NCI-H1436 (cell line): ENCODE results near the gene HAUS5.
A peak's percentile ranks its signal among the peaks of the same experiment; 100 is the strongest.
"Not testable (repeated sequence)": the region's sequence is repeated elsewhere in the genome, so short reads cannot be mapped to it uniquely, and the experiment has no call there.

Experiments used
- DNase-seq: peaks from one replicate; lab custom pipeline; 2025; lab: John Stamatoyannopoulos, UW

Gene HAUS5, protein sequence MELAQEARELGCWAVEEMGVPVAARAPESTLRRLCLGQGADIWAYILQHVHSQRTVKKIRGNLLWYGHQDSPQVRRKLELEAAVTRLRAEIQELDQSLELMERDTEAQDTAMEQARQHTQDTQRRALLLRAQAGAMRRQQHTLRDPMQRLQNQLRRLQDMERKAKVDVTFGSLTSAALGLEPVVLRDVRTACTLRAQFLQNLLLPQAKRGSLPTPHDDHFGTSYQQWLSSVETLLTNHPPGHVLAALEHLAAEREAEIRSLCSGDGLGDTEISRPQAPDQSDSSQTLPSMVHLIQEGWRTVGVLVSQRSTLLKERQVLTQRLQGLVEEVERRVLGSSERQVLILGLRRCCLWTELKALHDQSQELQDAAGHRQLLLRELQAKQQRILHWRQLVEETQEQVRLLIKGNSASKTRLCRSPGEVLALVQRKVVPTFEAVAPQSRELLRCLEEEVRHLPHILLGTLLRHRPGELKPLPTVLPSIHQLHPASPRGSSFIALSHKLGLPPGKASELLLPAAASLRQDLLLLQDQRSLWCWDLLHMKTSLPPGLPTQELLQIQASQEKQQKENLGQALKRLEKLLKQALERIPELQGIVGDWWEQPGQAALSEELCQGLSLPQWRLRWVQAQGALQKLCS

DNA sequence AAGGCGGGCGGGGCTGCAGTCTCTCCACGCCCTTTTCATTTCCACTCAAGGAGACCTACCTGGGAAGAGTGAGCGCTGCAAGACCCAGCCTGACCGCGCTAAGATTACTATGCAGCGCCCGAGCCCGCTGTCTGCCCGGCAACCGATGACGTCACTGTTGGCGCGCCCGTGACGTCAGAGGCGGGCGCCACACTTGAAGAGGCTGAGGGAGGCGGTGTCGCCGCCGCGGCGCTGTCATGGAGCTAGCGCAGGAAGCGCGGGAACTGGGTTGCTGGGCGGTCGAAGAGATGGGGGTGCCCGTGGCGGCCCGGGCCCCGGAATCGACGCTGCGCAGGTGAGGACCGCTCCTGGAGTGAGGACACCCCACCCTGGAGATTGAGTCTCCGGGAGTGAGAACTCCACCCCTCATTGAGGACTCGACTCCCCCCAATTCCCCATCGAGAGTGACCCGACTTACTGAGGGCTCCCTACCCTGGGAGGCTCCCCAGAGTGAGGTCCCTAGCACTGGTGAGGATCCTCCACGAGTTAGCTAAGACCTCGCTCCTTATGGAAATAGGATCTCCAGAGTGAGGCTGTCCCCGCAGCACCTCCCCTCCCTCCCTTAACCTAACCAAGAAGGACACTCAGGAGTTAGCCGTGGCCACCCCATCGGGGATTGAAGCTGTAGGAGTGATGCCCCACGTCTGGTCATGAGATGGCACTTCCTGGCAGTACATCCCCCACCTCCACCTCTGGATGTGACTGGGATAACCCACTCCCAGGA is at the start of gene HAUS5:
HAUS5 (plus strand) TSS at position 177 of the 763 bp plus-strand sequence; CDS start at position 237, 60 bp downstream.
- peak; percentile 90 for DNase-seq

DNA sequence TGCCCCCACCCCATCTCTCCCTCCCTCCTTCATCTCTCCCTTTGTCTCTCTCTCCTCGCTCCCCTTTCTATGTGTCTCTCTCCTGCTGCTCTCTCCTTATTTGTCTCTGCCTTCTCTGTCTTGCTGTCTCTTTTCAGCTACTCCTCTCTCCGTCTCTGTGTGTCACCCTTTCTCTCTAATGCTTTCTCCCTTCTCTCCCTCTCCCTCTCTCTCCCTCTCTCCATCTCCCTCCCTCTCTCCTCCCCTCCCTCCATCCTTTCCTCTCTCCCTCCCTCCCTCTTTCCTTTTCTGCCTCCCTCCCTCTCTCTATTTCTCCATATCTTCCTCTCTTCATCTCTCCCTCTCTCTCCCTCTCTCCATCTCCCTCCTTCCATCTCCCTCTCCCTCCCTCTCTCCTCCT is 49.8 kb upstream of the HAUS5 start:
- DNase-seq = no peak

DNA sequence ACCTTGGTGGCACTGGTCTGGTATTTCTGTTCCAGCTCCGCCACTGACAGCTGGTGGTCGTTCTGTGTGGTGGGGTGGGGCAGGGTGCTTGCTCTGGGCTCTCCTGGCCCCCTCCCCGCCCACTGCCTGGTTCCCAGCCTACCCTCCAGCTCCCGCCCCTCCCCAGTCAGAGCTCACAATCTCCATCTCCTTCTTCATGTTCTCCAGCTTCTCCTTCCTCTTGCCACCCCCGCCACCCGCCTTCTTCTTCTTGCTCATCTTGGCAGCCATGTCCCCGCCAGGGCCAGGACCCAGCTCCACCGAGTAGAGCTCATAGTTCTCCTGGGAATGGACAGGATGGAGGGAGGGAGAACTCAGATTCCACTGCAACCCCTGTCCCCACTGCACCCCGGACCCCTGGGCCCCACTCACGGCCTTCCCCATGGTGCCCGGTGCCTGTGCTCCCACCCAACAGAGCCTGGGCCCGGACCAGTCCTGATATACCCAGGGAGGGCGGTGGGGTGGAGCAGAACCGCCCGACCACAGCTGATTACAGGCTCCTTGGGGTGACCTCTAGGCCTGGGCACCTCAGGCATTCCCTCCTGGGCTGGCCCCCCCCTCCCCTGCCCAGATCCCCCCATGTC is 49.2 kb upstream of the HAUS5 start, which contains the start of gene ATP4A:
ATP4A (minus strand) TSS at position 452 of the 623 bp plus-strand sequence; CDS start at position 423, 29 bp downstream.
- no peak for DNase-seq

DNA sequence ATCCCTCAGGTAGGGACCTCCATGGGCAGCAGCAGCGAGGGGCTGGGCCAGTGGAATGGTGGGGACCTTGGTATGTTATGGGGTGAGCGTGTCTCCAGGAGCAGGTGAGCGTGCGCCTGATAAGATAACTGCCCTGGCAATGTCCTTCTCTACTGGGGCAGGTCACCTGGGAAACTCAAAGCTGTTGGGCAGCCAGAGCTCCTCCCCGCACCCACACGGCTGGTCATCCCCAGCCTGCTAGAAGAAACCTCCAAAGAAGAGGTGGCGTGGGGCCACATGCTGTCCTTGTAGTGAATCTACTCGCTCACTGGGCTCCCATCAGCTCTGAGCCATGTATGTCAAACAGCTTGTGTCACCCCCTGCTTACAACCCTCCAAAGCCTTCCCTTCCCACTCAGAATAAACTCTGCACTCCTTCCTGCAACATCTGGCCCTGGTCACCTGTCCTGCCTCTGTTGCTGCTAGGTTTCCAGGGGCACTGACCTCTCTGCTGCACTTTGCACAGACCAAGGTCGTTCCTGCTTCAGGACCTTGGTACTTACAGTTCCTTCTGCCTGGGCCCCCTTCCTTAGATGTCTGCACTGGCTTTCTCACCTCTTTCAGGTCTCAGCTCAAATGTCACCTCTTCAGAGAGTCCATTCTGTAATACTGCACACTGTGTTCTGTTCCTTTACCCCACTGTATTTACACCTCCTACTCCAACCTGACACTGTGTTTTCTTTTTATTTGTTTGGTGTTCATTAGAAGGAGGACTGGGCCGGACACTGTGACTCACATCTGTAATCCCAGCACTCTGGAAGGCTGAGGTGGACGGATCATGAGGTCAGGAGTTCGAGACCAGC is 47.3 kb upstream of the HAUS5 start:
- DNase-seq = no peak

DNA sequence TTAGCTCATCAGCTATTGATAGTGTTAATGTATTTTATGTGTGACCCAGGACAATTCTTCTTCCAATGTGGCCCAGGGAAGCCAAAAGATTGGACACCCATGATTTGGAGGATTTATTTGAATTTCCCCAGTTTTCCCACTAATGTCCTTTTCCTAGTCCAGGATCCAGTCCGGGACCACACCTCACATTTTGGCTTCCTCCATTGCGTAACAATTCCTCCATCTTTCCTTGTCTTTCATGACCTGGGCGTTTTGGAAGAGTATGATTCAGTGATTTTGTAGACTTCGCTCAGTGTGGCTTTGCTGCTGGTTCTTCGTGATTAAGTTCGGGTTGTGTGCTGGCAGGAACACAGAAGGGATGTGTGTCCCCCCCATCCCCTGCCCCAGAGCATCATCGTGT is 45.8 kb upstream of the HAUS5 start:
- no peak for DNase-seq

DNA sequence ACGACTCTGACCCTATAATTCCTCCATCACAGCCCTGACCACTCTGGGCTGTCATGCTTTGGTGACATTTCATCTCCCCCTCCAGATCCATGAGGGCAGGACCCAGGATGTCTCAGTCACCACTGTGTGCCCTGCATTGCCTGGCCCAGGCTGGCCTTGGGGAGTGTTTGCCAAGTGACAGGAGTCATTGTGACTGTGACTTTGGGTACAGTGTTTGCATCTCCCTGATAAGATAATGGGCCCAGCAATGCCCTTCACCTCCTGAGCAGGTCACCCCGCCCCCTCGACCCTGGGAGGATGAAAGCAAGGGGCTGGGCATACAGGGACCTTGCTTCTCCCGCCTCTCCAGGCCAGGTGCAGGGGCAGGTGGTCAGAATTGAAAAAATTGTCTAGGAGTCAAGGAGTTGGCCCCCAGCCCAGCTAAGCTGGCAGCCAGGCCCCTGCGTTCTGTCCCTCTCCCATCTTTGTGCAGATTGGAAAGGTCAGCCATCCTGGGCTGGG is 43.2 kb upstream of the HAUS5 start:
- no peak for DNase-seq

DNA sequence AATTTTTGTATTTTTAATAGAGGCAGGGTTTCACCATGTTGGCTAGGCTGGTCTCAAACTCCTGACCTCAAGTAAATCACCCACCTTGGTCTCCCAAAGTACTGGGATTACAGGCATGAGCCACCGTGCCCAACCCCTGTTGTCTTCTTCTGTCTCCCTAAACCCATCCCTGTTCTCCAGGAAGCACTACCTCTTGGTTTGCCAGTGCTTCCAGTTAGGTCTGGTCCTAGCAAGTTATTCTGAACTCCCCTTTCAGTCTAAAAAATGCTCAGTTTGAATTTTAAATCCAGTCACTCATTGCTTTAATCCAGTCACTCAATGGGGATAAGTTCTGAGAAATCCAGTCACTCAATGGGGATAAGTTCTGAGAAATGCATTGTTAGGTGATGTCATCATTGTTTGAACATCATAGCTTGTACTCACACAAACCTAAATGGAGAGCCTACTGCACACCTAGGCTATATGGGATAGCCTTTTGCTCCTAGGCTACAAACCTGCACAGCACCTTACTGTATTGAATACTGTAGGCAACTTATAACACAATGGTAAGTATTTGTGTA is 41.0 kb upstream of the HAUS5 start:
- no peak for DNase-seq

DNA sequence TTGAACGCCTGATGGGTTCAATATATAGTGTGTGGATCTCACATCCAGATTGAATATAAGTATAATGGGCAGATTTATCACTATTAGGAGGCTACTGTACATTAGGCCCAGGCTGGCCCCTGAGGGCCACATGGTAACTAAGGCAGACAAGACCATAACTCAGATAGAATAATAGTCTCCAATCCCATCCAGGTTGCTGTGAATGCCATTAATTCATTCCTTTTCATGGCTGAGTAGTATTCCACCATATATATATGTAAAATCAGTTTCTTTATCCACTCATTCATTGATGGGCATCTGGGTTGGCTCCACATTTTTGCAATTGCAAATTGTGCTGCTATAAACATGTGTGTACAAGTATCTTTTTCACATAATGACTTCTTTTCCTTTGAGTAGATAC is 34.6 kb upstream of the HAUS5 start:
- no peak for DNase-seq

DNA sequence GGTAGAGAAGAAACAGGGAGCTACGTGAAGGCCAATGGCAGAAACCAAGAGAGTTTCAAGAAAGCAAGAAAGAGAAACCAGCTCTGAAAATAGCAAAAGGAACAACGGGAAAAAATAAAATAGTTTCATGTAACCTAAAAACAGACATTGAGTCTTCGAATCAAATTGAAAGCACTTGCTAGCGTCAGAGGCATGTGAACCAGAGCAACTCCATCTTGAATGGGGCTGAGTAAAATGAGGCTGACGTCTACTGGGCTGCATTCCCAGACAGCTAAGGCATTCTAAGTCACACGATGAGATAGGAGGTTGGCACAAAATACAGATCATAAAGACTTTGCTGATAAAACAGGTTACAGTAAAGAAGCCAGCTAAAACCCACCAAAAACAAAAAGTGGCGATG is 33.8 kb upstream of the HAUS5 start:
- no peak for DNase-seq

DNA sequence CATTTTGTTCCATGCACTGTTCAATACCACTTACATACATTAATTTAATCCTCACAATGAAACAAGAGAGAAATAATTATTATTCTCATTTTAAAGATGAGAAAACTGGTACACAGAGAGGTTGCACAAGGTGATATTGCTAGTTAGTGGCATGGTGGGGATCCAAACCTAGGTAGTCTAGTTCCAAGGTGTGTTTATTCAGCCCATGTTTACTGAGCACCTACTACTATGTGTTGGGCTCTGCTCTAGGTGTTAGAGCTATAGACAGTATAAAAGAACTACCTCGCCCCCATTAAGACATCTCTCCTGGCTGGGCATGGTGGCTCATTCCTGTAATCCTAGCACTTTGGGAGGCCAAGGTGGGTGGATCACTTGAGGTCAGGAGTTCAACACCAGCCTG is 29.8 kb upstream of the HAUS5 start:
- no peak for DNase-seq

DNA sequence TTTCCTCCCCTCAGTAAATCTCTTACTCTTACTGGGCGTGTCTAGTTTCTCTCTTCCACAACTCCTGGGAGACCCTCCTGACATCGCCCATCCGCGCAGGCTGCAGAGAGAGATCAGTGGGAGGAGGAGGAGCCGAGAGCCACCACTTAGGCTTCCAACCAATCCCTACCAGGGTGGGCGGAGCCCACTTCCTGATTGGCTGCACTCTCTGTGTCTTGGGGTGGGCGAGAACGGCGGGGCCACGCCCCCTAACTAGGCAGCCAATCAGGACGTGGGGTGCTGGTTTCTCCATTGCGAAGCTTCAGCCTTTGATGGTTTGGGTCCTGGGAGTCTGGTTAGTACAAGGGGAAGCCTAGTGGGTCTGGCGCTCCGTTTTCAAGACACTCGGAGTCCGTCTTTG is 26.7 kb upstream of the HAUS5 start, which contains the start of gene PMIS2:
PMIS2 (plus strand) TSS at position 326 of the 400 bp plus-strand sequence. CDS start 87 bp downstream, outside the sequence.
- no peak for DNase-seq

DNA sequence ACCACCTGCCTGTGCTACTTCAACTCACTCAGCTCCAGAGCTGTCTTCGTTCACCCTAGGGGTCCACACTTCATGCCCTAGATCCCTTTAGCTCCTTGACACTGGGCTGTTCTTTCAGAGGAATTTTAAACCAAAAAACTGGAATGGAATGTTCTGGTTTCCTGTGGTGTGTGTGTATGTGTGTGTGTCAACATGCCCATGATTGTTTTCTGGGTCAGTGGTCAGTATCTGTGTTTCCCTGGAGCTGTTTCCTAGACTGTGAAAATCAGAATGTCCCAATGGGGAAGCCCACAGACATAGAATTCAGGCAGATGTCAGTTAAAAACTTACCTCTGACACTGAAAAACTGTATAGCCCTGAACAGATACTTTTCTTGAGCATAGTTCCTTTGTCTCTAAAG is 25.2 kb upstream of the HAUS5 start:
- DNase-seq = no peak

DNA sequence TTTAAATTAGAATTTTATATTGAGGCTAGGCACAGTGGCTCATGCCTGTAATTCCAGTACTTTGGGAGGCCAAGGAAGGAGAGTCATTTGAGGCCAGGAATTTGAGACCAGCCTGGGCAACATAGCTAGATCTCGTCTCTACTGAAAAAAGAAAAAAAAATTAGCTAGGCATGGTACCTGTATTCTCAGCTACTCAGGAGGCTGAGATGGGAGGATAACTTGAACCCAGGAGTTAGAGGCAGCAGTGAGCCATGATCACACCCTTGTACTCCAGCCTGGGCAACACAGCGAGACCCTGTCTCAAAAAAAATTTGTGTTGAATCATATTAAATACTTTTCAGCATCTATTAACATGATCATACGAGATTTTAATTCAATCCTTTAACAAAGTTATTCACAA is 21.7 kb upstream of the HAUS5 start:
- no peak for DNase-seq

DNA sequence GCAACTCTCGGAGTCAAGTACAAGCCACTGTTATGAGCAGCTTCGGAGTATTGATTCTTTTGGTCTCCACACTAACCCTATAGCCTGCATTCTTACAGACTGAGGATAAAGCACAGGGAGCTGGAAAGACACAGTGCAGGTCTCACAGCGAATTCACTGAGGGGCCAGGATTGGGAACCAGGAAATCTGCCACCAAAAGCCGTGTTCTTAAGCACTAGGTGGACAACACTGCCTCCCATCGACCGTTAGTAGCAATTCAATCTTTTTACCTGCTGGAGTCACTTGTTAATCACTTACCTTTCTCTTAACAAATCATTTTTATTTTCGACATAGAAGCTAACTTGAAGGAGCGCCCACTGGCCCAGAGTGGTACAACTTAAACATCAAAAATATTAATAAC is 20.3 kb upstream of the HAUS5 start:
- no peak for DNase-seq

DNA sequence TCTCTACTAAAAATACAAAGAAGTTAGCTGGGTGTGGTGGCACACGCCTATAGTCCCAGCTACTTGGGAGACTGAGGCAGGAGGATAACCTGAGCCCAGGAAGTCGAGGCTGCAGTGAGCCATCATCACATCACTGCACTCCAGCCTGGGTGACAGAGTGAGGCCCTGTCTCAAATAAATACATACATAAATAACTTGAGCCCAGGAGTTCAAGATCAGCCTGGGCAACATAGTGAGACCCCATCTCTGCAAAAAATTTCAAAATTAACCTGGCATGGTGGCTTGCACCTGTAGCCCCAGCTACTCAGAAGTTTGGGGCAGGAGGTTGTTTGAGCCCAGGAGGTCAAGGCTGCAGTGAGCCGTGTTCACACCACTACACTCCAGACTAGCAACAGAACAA is 17.5 kb upstream of the HAUS5 start:
- DNase-seq = not testable (repeated sequence)

DNA sequence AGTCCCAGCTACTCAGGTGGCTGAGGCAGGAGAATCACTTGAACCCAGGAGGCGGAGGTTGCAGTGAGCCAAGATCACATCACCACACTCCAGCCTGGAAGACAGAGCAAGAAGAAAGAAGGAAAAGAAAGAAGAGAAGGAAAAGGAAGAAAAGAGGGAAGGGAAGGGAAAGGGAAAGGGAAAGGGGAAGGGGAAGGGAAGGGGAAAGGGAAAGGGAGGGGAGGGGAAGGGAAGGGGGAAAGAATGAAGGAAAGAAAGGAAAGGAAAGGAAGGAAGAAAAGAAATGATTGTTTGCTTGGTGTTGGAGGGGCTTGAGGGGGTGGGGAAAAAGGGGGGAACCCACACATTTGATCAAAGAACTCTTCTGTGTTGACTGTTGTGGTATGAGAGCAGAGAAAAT is 16.6 kb upstream of the HAUS5 start:
- DNase-seq = no peak

DNA sequence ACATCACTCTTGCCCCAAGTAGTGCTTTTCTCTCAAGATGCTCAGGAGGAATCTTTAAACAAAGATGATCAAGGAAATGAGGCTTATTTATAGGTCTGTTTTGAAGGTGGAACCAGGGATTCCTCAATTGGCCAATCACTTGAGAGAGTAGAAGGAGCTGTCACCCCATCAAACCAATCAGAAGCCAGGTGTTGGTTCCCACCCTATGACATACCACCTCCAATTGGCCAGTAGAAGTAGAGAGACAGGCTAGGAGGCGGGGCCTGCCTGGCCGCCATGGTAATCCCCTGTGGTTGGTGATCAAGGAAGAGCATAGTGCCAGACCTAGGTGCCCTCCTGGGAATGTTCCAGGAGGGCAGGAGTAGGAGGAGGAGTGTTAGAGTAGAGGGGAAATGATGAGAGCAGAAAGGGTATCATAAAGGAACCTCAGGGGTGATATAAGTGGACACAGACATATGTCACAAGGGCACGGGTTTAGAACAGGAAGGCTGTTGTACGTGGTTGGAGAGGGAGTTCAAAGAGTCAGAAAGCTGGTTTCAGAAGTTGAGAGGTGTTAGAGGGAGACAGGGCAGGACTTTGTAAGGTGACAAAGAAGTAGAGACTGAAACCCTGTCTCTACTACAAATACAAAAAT is 16.1 kb upstream of the HAUS5 start:
- DNase-seq = no peak

DNA sequence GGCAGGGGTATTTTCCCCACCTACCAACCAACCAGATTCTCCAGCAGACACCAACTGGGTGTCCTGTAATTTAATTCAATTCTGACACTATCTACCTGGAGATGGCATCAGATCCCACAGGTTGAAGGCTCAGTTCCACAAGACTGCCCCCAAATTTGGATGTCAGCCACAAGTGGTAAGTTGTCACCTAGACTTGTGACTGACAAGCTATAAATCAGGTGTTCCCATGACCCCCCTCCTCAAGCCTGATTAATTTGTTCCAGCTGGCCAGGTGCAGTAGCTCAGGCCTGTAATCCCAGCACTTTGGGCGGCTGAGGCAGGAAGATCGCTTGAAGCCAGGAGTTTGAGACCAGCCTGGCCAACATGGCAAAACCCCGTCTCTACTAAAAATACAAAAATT is 10.6 kb upstream of the HAUS5 start:
- DNase-seq = no peak

DNA sequence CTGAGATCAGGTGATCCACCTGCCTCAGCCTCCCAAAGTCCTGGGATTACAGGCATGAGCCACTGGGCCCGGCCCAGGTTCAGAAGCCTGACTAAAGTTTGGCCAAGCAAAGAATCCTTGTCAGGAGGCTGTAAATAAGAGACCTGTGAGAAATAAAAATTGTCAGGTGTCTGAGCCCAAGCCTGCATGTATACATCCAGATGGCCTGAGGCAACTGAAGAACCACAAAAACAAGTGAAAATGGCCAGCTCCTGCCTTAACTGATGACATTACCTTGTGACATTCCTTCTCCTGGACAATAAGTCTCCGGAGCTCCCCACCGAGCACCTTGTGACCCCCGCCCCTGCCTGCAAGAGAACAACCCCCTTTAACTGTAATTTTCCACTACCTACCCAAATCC is 8.1 kb upstream of the HAUS5 start:
- not testable (repeated sequence) for DNase-seq

DNA sequence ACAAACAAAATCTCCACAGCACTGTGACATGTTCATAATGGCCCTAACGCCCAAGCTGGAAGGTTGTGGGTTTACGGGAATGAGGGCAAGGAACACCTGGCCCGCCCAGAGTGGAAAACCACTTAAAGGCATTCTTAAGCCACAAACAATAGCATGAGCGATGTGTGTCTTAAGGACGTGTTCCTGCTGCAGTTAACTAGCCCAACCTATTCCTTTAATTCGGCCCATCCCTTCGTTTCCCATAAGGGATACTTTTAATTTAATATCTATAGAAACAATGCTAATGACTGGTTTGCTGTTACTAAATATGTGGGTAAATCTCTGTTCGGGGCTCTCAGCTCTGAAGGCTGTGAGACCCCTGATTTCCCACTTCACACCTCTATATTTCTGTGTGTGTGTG is 5.4 kb upstream of the HAUS5 start:
- DNase-seq = not testable (repeated sequence)
